ENCODE data around the gene STK10.

The STK10 gene

DNA sequence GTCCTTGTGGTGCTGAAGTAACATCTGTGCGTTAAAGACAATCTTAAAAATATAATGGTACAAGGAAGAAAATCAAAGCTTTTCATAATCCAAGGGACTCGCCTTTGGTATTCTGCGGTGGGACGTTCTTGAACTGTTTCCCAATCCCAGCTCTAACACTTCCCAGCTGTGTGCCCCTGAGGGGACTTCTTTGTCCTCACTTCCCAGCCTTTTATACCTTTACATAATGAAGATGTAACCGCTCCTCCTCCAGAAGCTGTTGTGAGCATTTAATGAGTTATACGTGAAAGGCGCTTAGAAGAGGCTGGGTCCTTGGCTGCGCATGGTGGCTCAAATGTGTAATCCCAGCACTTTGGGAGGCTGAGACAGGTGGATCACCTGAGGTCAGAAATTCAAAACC lies 16.9 kb downstream of the STK10 start:
- TF ChIP-seq, protein P1, sequence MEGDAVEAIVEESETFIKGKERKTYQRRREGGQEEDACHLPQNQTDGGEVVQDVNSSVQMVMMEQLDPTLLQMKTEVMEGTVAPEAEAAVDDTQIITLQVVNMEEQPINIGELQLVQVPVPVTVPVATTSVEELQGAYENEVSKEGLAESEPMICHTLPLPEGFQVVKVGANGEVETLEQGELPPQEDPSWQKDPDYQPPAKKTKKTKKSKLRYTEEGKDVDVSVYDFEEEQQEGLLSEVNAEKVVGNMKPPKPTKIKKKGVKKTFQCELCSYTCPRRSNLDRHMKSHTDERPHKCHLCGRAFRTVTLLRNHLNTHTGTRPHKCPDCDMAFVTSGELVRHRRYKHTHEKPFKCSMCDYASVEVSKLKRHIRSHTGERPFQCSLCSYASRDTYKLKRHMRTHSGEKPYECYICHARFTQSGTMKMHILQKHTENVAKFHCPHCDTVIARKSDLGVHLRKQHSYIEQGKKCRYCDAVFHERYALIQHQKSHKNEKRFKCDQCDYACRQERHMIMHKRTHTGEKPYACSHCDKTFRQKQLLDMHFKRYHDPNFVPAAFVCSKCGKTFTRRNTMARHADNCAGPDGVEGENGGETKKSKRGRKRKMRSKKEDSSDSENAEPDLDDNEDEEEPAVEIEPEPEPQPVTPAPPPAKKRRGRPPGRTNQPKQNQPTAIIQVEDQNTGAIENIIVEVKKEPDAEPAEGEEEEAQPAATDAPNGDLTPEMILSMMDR (IDR thresholded peaks at IDR 0.05; ENCODE audit: low read depth, low read length), result no peak

DNA sequence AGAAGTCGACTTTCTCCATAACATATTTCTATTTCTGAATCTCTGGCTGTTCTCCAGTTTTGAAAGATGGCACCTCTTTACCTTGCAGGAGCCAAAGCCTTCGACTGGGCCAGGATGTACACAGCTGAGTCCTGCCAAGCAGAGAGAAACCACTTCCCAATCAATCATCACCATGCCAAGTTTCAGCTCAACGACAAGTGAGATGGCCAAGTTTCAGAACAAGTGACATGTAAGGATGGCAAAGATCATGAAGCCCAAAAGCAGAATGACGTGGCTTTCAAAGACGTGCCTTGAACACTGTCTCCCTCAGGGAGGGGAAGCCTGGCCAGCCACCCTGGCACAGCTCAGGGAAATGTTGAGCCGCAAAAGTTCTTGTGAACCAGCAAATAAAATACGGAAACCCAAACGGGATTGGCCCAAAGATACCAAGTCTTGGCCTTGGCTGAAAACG lies 17.7 kb downstream of the STK10 start:
- TF ChIP-seq, protein P1 (IDR thresholded peaks at IDR 0.05; ENCODE audit: low read depth, low read length), result no peak

More for the DNA sequence above, 16.9 kb downstream of the STK10 start:
- no peak overlapping the region for H3K4me3 ChIP-seq (ENCODE audit: low read depth, low read length)

GRCh38 chr5:172169216-172169615 lies 18.8 kb downstream of the STK10 start:
- TF ChIP-seq, protein P1 (IDR thresholded peaks at IDR 0.05; ENCODE audit: low read depth, low read length), result no peak
- H3K4me3 ChIP-seq (ENCODE audit: low read depth, low read length), result no peak overlapping the region

More for the DNA sequence above, 17.7 kb downstream of the STK10 start:
- H3K4me3 ChIP-seq (ENCODE audit: low read depth, low read length), result no peak overlapping the region

DNA sequence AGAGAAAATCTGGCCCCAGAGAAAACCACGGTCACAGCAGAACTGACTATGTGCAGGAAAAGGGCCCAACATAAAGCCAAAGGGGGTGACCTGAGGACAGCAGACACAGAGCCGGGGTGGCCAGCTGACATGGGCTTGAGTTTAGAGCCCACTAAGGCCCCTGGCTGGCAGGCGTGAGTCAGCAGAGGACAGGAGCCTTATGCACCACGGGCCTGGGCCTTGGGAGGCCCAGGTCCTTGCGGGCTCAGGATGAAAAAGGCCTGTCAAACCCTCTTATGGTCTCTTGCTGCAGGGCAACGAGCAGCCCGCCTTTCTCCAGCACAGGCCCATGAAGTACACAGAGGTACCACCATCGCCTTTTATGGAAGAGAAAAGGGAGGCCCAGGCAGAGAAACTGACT lies 19.7 kb downstream of the STK10 start:
- TF ChIP-seq, protein P1 (IDR thresholded peaks at IDR 0.05; ENCODE audit: low read depth, low read length), result no peak
- H3K4me3 ChIP-seq (ENCODE audit: low read depth, low read length), result no peak overlapping the region

DNA sequence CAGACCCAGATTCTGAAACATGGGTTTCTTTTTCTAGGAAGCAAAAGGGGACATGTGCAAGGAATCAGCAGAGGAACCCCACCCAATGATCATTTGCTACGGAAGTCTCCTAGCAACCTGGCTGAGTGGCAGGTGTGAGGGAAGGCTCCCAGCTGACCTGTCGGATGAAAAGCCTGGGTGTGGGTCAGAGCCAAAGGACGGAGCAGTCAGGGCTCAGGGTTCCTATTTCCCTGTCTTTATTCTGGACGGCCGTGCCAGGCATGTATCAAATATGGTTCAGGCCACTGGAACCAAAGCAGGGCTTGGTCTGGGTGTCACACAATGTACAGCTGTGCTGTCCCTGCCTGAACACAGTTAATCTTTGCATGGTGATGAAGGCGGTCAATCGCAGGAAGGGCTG lies 20.1 kb downstream of the STK10 start:
- TF ChIP-seq, protein P1 (IDR thresholded peaks at IDR 0.05; ENCODE audit: low read depth, low read length), result no peak
- no peak overlapping the region for H3K4me3 ChIP-seq (ENCODE audit: low read depth, low read length)

GRCh38 chr5:172166030-172166826 lies 21.8 kb downstream of the STK10 start:
- TF ChIP-seq, protein P1 (IDR thresholded peaks at IDR 0.05; ENCODE audit: low read depth, low read length), result no peak

GRCh38 chr5:172165465-172165864 lies 22.6 kb downstream of the STK10 start:
- TF ChIP-seq, protein P1 (IDR thresholded peaks at IDR 0.05; ENCODE audit: low read depth, low read length), result no peak
- H3K4me3 ChIP-seq (ENCODE audit: low read depth, low read length), result no peak overlapping the region

More at GRCh38 chr5:172166030-172166826, 21.8 kb downstream of the STK10 start:
- no peak overlapping the region for H3K4me3 ChIP-seq (ENCODE audit: low read depth, low read length)

All from WI38 (cell line).